ENCODE results near the gene GARIN1A. TPM values are rescaled to one million over a fixed set of nuclear protein-coding genes. Genes with fewer than 3 reads are reported as not detected.
"Not testable (repeated sequence)": the region's sequence is repeated elsewhere in the genome, so short reads cannot be mapped to it uniquely, and the experiment has no call there.

Gene GARIN1A
- 1 to 10 TPM in 5 of 8 experiments, under 1 TPM in 3; 0.50 to 3.6 (median 1.1) TPM for total RNA-seq

GRCh38 chr7:128671992-128672391 is at the start of gene GARIN1A:
Gene GARIN1A, plus strand, starts transcription at chr7:128672292. Its CDS starts 106 bp downstream, at chr7:128672398.
- in situ Hi-C loops (cut with MboI; ENCODE audit: low pct_unique_long_range_greater_than_20kb in 2 of 9, low sequenced_read_pairs in 9 of 9, unreplicated experiment in 9 of 9) = no loop called here
- Histone ChIP-seq H3K4me3 (no peak within 1 kb of the TSS), H3K27ac (no peak within 1 kb of the TSS), H3K4me1 (replicated peaks in 1 of 2) (no peaks in the 10 kb centered on the region)
- ATAC-seq (replicated peaks in 6 of 8) = no peak
- WGBS, 10 experiments = 38 to 100% (median 88%) methylated on average over 1 to 4 of the region's 4 CpGs; no CpG with 5 or more reads in 5 of the 10 experiments

GRCh38 chr7:128627124-128627523 is 45.0 kb upstream of the GARIN1A start:
- in situ Hi-C loops (cut with MboI; ENCODE audit: low pct_unique_long_range_greater_than_20kb in 2 of 9, low sequenced_read_pairs in 9 of 9, unreplicated experiment in 9 of 9); H3K4me3 ChIP-seq; H3K27ac ChIP-seq; H3K4me1 ChIP-seq (replicated peaks in 1 of 2); ATAC-seq (replicated peaks in 6 of 8): not testable (repeated sequence)
- no CpG with 5 or more reads among the region's 2 CpGs for WGBS, 10 experiments

DNA sequence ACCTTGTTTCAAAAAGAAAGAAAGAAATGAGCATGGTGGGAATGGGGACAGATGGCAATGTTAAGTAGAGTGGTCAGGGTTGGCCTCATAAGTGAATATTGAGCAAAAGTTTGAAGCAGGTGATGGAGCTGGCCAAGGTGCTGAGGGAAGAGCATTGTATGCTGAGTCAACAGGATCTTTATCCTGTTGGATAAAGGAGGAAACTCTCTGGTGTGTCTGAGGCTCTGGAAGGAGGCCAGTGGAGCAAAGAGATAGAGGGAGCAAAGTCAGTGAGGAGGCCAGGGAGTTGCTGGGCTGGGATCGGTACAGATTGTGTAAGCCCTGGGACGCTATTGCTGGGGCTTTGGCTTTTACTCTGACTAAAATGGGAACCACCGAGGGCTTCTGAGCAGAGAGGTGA is 38.2 kb upstream of the GARIN1A start:
- in situ Hi-C loops (cut with MboI; ENCODE audit: low pct_unique_long_range_greater_than_20kb in 2 of 9, low sequenced_read_pairs in 9 of 9, unreplicated experiment in 9 of 9); ATAC-seq (replicated peaks in 6 of 8); H3K4me3 ChIP-seq; H3K4me1 ChIP-seq (replicated peaks in 1 of 2); H3K27ac ChIP-seq: not testable (repeated sequence)
- no CpG with 5 or more reads among the region's 3 CpGs for WGBS, 10 experiments

DNA sequence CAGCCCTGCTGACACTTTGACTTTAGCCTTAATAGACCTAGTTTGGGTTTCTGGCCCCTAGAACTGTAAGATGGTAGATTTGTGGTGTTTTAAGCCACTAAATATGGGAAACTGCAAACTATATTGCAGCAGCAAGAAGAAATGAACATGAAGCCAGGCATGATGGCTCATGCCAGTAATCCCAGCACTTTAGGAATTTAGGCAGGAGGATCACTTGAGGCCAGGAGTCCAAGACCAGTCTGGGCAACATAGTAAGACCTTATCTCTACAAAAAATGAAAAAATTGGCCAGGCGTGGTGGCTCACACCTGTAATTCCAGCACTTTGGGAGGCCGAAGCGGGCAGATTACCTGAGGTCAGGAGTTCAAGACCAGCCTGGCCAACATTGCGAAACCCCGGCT is 26.9 kb upstream of the GARIN1A start:
- 96 to 100% methylated on average over 1 to 4 of the region's 5 CpGs; no CpG with 5 or more reads in 8 of the 10 experiments for WGBS, 10 experiments
- H3K4me1 ChIP-seq (replicated peaks in 1 of 2); H3K4me3 ChIP-seq; in situ Hi-C loops (cut with MboI; ENCODE audit: low pct_unique_long_range_greater_than_20kb in 2 of 9, low sequenced_read_pairs in 9 of 9, unreplicated experiment in 9 of 9); H3K27ac ChIP-seq; ATAC-seq (replicated peaks in 6 of 8): not testable (repeated sequence)

DNA sequence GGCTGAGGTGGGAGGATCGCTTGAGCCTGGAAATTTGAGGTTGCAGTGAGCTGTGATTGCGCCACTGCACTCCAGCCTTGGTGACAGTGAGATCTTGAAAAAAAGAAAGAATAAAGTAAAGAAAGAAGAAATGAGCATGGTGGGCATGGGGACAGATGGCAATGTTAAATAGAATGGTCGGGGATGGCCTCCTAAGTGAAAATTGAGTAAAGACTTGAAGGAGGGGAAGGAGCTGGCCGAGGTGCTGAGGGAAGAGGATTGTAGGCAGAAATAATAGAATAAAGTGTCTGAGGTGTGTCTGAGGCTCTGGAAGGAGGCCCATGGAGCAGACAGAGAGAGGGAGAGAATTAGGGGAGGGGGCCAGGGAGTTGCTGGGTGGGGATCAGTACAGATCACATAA is 26.2 kb upstream of the GARIN1A start:
- ATAC-seq (replicated peaks in 6 of 8); in situ Hi-C loops (cut with MboI; ENCODE audit: low pct_unique_long_range_greater_than_20kb in 2 of 9, low sequenced_read_pairs in 9 of 9, unreplicated experiment in 9 of 9); H3K4me1 ChIP-seq (replicated peaks in 1 of 2); H3K27ac ChIP-seq; H3K4me3 ChIP-seq: not testable (repeated sequence)
- 71 to 100% (median 100%) methylated on average over 1 of the region's 4 CpGs; no CpG with 5 or more reads in 7 of the 10 experiments for whole genome bisulfite sequencing, 10 experiments

DNA sequence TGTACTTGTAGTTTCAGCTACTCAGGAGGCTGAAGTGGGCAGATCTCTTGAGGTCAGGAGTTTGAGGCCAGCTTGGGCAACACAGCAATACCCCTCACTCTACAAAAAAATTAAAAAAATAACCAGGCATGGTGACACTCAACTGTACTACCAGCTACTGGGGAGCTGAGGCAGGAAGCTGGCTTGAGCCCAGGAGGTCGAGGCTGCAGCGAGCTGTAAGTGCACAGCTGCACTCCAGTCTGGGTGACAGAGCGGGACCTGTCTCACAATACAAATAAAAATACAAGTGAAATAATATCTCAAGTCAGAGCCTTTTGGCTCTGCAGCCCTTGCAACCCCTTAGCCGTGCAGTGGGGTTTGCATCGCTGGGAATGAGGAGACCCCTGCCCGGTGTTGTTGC is 25.2 kb upstream of the GARIN1A start:
- in situ Hi-C loops (cut with MboI; ENCODE audit: low pct_unique_long_range_greater_than_20kb in 2 of 9, low sequenced_read_pairs in 9 of 9, unreplicated experiment in 9 of 9); H3K27ac ChIP-seq; ATAC-seq (replicated peaks in 6 of 8); H3K4me3 ChIP-seq; H3K4me1 ChIP-seq (replicated peaks in 1 of 2): not testable (repeated sequence)
- no CpG with 5 or more reads among the region's 6 CpGs for WGBS, 10 experiments

DNA sequence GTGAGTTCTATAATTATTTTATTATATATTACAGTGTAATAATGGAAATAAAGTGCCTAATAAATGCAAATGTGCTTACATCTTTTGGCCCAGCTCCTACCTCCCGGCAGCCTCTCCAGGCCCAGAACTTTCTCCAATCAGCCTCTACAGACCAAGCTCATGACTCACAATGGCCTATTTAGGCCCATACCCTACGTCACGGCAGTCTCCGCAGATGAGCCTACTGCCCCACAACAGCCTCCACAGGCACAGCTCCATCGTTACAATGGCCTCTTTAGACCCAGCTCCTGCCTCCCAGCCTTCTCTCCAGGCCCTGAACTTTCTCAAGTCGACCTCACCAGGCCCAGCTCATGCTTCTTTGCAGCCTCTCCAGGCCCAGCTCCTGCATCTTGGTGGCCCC is 21.0 kb upstream of the GARIN1A start:
- no CpG with 5 or more reads among the region's 6 CpGs for WGBS, 10 experiments
- in situ Hi-C loops (cut with MboI; ENCODE audit: low pct_unique_long_range_greater_than_20kb in 2 of 9, low sequenced_read_pairs in 9 of 9, unreplicated experiment in 9 of 9); H3K27ac ChIP-seq; ATAC-seq (replicated peaks in 6 of 8); H3K4me1 ChIP-seq (replicated peaks in 1 of 2); H3K4me3 ChIP-seq: not testable (repeated sequence)

GRCh38 chr7:128652606-128653005 is 19.5 kb upstream of the GARIN1A start:
- H3K4me1 ChIP-seq (replicated peaks in 1 of 2); in situ Hi-C loops (cut with MboI; ENCODE audit: low pct_unique_long_range_greater_than_20kb in 2 of 9, low sequenced_read_pairs in 9 of 9, unreplicated experiment in 9 of 9); H3K27ac ChIP-seq; ATAC-seq (replicated peaks in 6 of 8); H3K4me3 ChIP-seq: not testable (repeated sequence)
- WGBS, 10 experiments = no CpG with 5 or more reads among the region's 24 CpGs

DNA sequence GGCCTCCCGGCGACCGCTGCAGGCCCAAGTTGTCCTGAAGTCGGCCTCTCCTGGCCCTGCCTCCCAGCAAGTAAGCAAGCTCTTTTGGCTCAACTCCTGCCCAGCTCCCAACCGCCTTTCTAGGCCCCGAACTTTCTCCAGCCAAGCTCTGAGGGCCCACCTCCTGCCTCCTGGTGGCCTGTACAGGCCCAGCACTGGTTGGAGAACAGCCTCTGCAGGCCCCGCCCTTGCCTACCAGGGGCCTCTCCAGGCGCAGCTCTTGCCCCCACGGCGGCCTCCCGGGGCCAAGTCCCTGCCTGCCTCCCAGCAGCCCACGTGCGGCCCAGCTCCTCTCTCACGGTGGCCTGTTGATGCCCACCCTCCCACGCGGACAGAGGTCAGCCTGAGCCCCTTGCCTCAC is 18.9 kb upstream of the GARIN1A start:
- H3K4me3 ChIP-seq; in situ Hi-C loops (cut with MboI; ENCODE audit: low pct_unique_long_range_greater_than_20kb in 2 of 9, low sequenced_read_pairs in 9 of 9, unreplicated experiment in 9 of 9); ATAC-seq (replicated peaks in 6 of 8); H3K4me1 ChIP-seq (replicated peaks in 1 of 2); H3K27ac ChIP-seq: not testable (repeated sequence)
- WGBS, 10 experiments = 94 to 100% methylated on average over 1 to 8 of the region's 16 CpGs; no CpG with 5 or more reads in 8 of the 10 experiments

GRCh38 chr7:128654080-128654479 is 18.0 kb upstream of the GARIN1A start:
- WGBS, 10 experiments = no CpG with 5 or more reads among the region's 19 CpGs
- H3K4me3 ChIP-seq = not testable (repeated sequence)

DNA sequence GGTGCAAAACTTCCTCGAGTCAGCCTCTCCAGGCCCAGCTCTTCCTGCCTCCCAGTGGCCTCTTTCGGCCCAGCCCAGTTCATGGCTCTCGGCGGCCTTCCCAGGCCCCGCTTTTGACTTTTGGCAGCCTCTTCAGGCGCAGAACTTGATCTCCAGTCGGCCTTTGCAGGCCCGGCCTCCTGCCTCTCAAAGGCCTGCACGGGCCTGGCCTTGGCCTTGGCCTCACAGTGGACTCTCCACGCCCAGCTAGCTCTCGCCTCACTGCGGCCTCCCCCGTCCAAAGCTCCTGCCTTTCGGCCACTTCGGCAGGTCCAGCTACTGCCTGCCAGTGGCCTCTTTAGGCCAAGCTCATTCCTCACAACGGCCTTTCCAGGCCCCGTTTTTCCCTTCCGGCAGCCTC is 17.6 kb upstream of the GARIN1A start:
- WGBS, 10 experiments = 96 to 100% (median 96%) methylated on average over 1 to 5 of the region's 18 CpGs; no CpG with 5 or more reads in 7 of the 10 experiments
- H3K4me1 ChIP-seq (replicated peaks in 1 of 2); in situ Hi-C loops (cut with MboI; ENCODE audit: low pct_unique_long_range_greater_than_20kb in 2 of 9, low sequenced_read_pairs in 9 of 9, unreplicated experiment in 9 of 9); H3K4me3 ChIP-seq; ATAC-seq (replicated peaks in 6 of 8); H3K27ac ChIP-seq: not testable (repeated sequence)

More at GRCh38 chr7:128654080-128654479, 18.0 kb upstream of the GARIN1A start:
- H3K4me1 ChIP-seq (replicated peaks in 1 of 2); H3K27ac ChIP-seq; ATAC-seq (replicated peaks in 6 of 8); in situ Hi-C loops (cut with MboI; ENCODE audit: low pct_unique_long_range_greater_than_20kb in 2 of 9, low sequenced_read_pairs in 9 of 9, unreplicated experiment in 9 of 9): not testable (repeated sequence)

DNA sequence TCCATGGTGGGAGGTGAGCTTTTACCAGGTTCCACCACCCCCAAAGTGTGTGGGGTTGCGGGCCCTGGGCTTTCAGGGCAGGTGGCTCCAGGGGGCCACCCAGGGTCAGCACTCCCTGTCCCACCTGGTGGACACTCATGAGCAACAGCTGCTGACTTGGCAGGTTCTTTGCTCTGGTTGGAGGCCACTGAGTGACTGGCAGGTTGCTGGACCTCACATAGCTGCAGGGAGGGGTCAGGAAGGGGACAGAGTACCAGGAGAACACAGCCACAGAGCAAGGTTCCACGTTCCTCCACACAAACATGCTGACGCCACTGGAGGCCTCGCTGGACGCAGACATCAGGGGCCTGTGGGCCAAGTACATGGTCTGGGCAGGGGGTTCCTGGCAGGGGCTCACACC is 13.7 kb upstream of the GARIN1A start:
- H3K27ac ChIP-seq; ATAC-seq (replicated peaks in 6 of 8); H3K4me1 ChIP-seq (replicated peaks in 1 of 2); in situ Hi-C loops (cut with MboI; ENCODE audit: low pct_unique_long_range_greater_than_20kb in 2 of 9, low sequenced_read_pairs in 9 of 9, unreplicated experiment in 9 of 9); H3K4me3 ChIP-seq: not testable (repeated sequence)
- no CpG with 5 or more reads among the region's 5 CpGs for WGBS, 10 experiments

DNA sequence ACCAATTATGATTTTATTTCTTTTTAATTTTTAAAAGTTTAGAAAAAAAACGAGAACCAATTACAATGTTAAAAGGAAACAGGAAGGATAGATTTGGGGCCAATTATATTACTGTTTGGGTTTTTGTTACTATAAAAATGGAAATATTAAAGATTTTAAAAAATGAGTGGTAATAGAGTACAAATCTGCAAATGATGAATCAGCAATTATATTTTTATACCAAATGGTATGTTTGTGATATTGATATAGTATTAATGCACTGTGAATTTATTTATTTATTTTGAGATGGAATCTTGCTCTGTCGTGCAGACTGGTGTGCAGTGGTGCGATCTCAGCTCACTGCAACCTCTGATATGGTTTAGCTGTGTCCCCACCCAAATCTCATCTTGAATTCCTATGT is 11.5 kb upstream of the GARIN1A start:
- no peak overlapping the region for H3K27ac ChIP-seq
- ATAC-seq (replicated peaks in 6 of 8) = no peak
- no peak overlapping the region for H3K4me3 ChIP-seq
- 85 to 100% (median 96%) methylated on average over 1 to 3 of the region's 3 CpGs for WGBS, 10 experiments
- in situ Hi-C loops (cut with MboI; ENCODE audit: low pct_unique_long_range_greater_than_20kb in 2 of 9, low sequenced_read_pairs in 9 of 9, unreplicated experiment in 9 of 9) = no loop called here
- no peaks in the 10 kb centered on the region for H3K4me1 ChIP-seq (replicated peaks in 1 of 2)

DNA sequence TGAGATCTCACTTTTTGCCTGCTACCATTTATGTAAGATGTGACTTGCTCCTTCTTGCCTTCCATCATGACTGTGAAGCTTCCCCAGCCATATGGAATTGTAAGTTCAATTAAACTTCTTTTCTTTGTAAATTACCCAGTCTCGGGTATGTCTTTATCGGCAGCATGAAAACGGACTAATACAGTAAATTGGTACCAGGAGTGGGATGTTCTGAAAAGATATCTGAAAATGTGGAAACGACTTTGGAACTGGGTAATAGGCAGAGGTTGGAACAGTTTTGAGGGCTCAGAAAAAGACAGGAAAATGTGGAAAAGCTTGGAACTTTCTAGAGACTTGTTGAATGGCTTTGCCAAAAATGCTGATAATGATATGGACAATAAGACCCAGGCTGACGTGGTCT is 10.6 kb upstream of the GARIN1A start:
- no peaks in the 10 kb centered on the region for H3K4me1 ChIP-seq (replicated peaks in 1 of 2)
- no peak overlapping the region for H3K4me3 ChIP-seq
- in situ Hi-C loops (cut with MboI; ENCODE audit: low pct_unique_long_range_greater_than_20kb in 2 of 9, low sequenced_read_pairs in 9 of 9, unreplicated experiment in 9 of 9) = no loop called here
- no peak for ATAC-seq (replicated peaks in 6 of 8)
- WGBS, 10 experiments = 80 to 100% (median 97%) methylated on average over 1 to 5 of the region's 5 CpGs; no CpG with 5 or more reads in 2 of the 10 experiments
- H3K27ac ChIP-seq = no peak overlapping the region
